Lower leg skin (tissue), 3 donors: ENCODE data around the gene PGK1.

Experiments used
- CTCF ChIP-seq, 3 donors: fragments of 450-650 bp; IDR thresholded peaks; one replicate each; pipeline ENCODE4 v1.5.1; 2016; ENCODE audit warnings: antibody characterized with exemption in 3 of 3, mild to moderate bottlenecking in 3 of 3, moderate library complexity in 2 of 3
- POLR2A ChIP-seq, 2 donors: fragments of 450-650 bp; IDR thresholded peaks; one replicate each; pipeline ENCODE4 v1.6.1; 2016 to 2017; ENCODE audit warnings: antibody characterized with exemption in 2 of 2, mild to moderate bottlenecking in 1 of 2, moderate library complexity in 1 of 2

DNA sequence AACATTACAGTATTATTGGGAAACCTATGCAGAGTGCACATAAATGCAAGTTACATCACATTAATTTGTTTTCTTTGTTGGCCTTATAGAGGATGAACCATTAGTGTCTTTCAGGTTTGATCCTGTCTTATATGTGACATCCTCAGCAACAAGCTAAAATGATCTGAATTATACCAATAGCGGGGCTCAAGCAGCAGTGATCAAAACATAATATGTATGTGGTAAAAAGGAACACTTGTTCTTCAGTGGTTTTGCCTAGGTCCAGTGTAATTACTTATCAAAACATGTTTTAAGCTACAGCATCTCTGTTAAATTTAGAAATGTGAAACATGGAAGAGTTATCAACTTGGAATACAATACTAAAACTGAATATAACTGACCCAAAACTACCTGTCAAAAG lies 26.3 kb downstream of the PGK1 start:
- TF ChIP-seq CTCF (IDR thresholded peaks at IDR 0.05) (no peak), POLR2A (IDR thresholded peaks at IDR 0.05) (no peak)
